NT2/D1 (cell line): ENCODE measurements around the gene ZSWIM9.

Experiments used
- SUZ12 ChIP-seq: IDR thresholded peaks from 2 replicates; pipeline ENCODE4 v1.6.1; 2011; ENCODE audit not compliant: insufficient read length, insufficient read depth; ENCODE audit errors: extremely low read depth
- YY1 ChIP-seq: IDR thresholded peaks from 2 replicates; pipeline ENCODE4 v1.6.1; 2011; ENCODE audit not compliant: insufficient read length, insufficient read depth

DNA sequence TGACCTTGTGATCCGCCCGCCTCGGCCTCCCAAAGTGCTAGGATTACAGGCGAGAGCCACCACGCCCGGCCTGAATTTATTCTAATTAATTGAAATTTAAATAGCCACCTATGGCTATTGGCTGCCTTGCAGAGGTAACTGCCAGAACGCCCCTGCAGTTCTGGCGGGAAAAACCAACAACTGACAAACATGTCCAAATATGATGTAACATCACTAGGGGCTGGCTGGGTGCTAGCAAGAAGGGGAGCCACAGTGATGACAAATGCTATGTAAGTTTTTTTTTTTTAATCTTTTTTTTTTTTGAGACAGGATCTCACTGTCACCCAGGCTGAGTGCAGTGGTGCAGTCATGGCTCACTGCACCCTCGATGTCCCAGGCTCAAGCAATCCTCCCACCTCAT, 12.9 kb downstream of the ZSWIM9 start:
- TF ChIP-seq YY1 (no peak), SUZ12 (no peak)
